MCF 10A (cell line): Measurements from ENCODE around the gene L1TD1. TPM values are rescaled to one million over a fixed set of nuclear protein-coding genes. Genes with fewer than 3 reads are reported as not detected.

Experiments
- BruUV-seq: library from RNA; stranded (reverse); fragments of 400-500 nt; replicated peaks from 2 replicates; lab custom pipeline; 2021; lab: Mats Ljungman, UMichigan
- CTCF ChIA-PET: fragments of 300-600 bp; sonication (Branson Sonifier 250); formaldehyde crosslinking; extraction: SDS; loops from one replicate; lab custom pipeline; 2021; ENCODE audit warnings: antibody characterized with exemption, inconsistent platforms; lab: Yijun Ruan, JAX
- POLR2A ChIA-PET: fragments of 300-600, 350-650 bp; sonication (Branson Sonifier 250); formaldehyde crosslinking; extraction: SDS; loops from one replicate; lab custom pipeline; 2020; ENCODE audit warnings: antibody characterized with exemption, inconsistent platforms; lab: Yijun Ruan, JAX
- DNase-seq: peaks from one replicate; pipeline ENCODE4 v3.0.0-alpha.2; 2018; ENCODE audit not compliant: unreplicated experiment
- H3K27ac Mint-ChIP-seq: one replicate; pipeline ENCODE4 v1.8.0; 2022; ENCODE audit warnings: mild to moderate bottlenecking, low read depth, mixed read lengths; ENCODE audit not compliant: unreplicated experiment
- H3K27me3 Mint-ChIP-seq: one replicate; pipeline ENCODE4 v1.8.0; 2022; ENCODE audit warnings: mixed read lengths; ENCODE audit not compliant: insufficient read depth, unreplicated experiment
- H3K36me3 Mint-ChIP-seq: one replicate; pipeline ENCODE4 v1.8.0; 2022; ENCODE audit warnings: mild to moderate bottlenecking, moderate library complexity, mixed read lengths; ENCODE audit not compliant: insufficient read depth, unreplicated experiment
- H3K4me1 Mint-ChIP-seq: one replicate; pipeline ENCODE4 v1.8.0; 2022; ENCODE audit warnings: mixed read lengths; ENCODE audit not compliant: insufficient read depth, unreplicated experiment
- H3K4me3 Mint-ChIP-seq: one replicate; pipeline ENCODE4 v1.8.0; 2022; ENCODE audit warnings: mild to moderate bottlenecking, moderate library complexity, mixed read lengths; ENCODE audit not compliant: unreplicated experiment
- H3K9me3 Mint-ChIP-seq: one replicate; pipeline ENCODE4 v1.8.0; 2022; ENCODE audit warnings: mixed read lengths; ENCODE audit not compliant: unreplicated experiment
- intact Hi-C: fragments of 100-400 bp; cut with micrococcal nuclease; formaldehyde crosslinking; loops from 2 replicates; pipeline ENCODE4 v1.14.1; 2022
- total RNA-seq: library from RNA; stranded (reverse); gene quantifications from 2 replicates; pipeline ENCODE4 v1.2.3, GENCODE V29; 2022
- TF ChIP-seq, protein P1 (sequence below): fragments of 200-600 bp; IDR thresholded peaks from one replicate; pipeline ENCODE4 v1.8.0; 2022; ENCODE audit warnings: antibody characterized with exemption, mild to moderate bottlenecking; ENCODE audit not compliant: unreplicated experiment

Gene L1TD1
- total RNA-seq, 1 experiment from 2014 or later, result not detected

- ChIA-PET POLR2A (interaction anchor here (0.7 kb wide), 1 partner anchor 330 kb away, joined by 3 read pairs; no protein-coding TSS in a partner anchor), CTCF (no interaction called here)
- no peaks in the 10 kb centered on the region for H3K9me3 Mint-ChIP-seq
- H3K36me3 Mint-ChIP-seq, result no peaks in the 10 kb centered on the region
- no peak overlapping the region for H3K27ac Mint-ChIP-seq
- intact Hi-C loops, result no loop called here
- peak; percentile 82 for DNase-seq
- no peaks in the 10 kb centered on the region for H3K27me3 Mint-ChIP-seq
- peaks cover 40% of the 10 kb centered on the region for H3K4me1 Mint-ChIP-seq
- TF ChIP-seq, protein P1, sequence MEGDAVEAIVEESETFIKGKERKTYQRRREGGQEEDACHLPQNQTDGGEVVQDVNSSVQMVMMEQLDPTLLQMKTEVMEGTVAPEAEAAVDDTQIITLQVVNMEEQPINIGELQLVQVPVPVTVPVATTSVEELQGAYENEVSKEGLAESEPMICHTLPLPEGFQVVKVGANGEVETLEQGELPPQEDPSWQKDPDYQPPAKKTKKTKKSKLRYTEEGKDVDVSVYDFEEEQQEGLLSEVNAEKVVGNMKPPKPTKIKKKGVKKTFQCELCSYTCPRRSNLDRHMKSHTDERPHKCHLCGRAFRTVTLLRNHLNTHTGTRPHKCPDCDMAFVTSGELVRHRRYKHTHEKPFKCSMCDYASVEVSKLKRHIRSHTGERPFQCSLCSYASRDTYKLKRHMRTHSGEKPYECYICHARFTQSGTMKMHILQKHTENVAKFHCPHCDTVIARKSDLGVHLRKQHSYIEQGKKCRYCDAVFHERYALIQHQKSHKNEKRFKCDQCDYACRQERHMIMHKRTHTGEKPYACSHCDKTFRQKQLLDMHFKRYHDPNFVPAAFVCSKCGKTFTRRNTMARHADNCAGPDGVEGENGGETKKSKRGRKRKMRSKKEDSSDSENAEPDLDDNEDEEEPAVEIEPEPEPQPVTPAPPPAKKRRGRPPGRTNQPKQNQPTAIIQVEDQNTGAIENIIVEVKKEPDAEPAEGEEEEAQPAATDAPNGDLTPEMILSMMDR, result no peak
- H3K4me3 Mint-ChIP-seq, result no peak overlapping the region
- BruUV-seq, result no TSS peak
Observed at GRCh38 chr1:62232871-62233278, 38.2 kb downstream of the L1TD1 start.

- no peak for DNase-seq
- Mint-ChIP-seq H3K27ac (no peak overlapping the region), H3K27me3 (no peaks in the 10 kb centered on the region), H3K4me1 (peaks cover 38% of the 10 kb centered on the region), H3K4me3 (no peak overlapping the region), H3K9me3 (no peaks in the 10 kb centered on the region), H3K36me3 (no peaks in the 10 kb centered on the region)
- ChIA-PET CTCF (interaction anchor here (0.6 kb wide), 1 partner anchor 98 kb away, joined by 3 read pairs; no protein-coding TSS in a partner anchor), POLR2A (no interaction called here)
- BruUV-seq, result no TSS peak
- intact Hi-C loops, result no loop called here
- TF ChIP-seq, protein P1, result no peak
Observed at GRCh38 chr1:62233926-62234450, 39.3 kb downstream of the L1TD1 start.

GRCh38 chr1:62234688-62235087 lies 40.0 kb downstream of the L1TD1 start:
- intact Hi-C loops, result no loop called here
- Mint-ChIP-seq H3K27me3 (no peaks in the 10 kb centered on the region), H3K4me3 (no peak overlapping the region), H3K4me1 (peaks cover 31% of the 10 kb centered on the region), H3K27ac (no peak overlapping the region), H3K9me3 (no peaks in the 10 kb centered on the region), H3K36me3 (no peaks in the 10 kb centered on the region)
- POLR2A ChIA-PET, result no interaction called here
- no TSS peak for BruUV-seq
- TF ChIP-seq, protein P1, result no peak
- peak; percentile 27 for DNase-seq
- CTCF ChIA-PET, result no interaction called here

- BruUV-seq, result no TSS peak
- no peak overlapping the region for H3K4me3 Mint-ChIP-seq
- CTCF ChIA-PET, result interaction anchor here (0.6 kb wide), 1 partner anchor 160 kb away, joined by 3 read pairs; no protein-coding TSS in a partner anchor
- DNase-seq, result no peak
- H3K36me3 Mint-ChIP-seq, result no peaks in the 10 kb centered on the region
- POLR2A ChIA-PET, result interaction anchor here (0.9 kb wide), 1 partner anchor 201 kb away, joined by 3 read pairs; no protein-coding TSS in a partner anchor
- no peak overlapping the region for H3K27ac Mint-ChIP-seq
- TF ChIP-seq, protein P1, result no peak
- no peaks in the 10 kb centered on the region for H3K9me3 Mint-ChIP-seq
- H3K27me3 Mint-ChIP-seq, result no peaks in the 10 kb centered on the region
- peaks cover 25% of the 10 kb centered on the region for H3K4me1 Mint-ChIP-seq
- intact Hi-C loops, result no loop called here
Observed at GRCh38 chr1:62235576-62235975, 40.9 kb downstream of the L1TD1 start.
